WERI-Rb-1 (cell line): ENCODE data around the gene ITPRIP.

Experiments used
- DNase-seq: peaks from one replicate; pipeline ENCODE4 v3.0.0-alpha.2; 2020
- H3K27ac ChIP-seq: fragments of 250-450 bp; sonication (Bioruptor Pico); 2 replicates; pipeline ENCODE4 v1.5.1; 2020; ENCODE audit warnings: mild to moderate bottlenecking, moderate library complexity
- H3K27me3 ChIP-seq: fragments of 250-450 bp; sonication (Bioruptor Pico); 2 replicates; pipeline ENCODE4 v1.5.1; 2021; ENCODE audit warnings: mild to moderate bottlenecking, low read depth, moderate library complexity; ENCODE audit not compliant: insufficient read depth, severe bottlenecking
- H3K36me3 ChIP-seq: fragments of 250-450 bp; sonication (Bioruptor Pico); 2 replicates; pipeline ENCODE4 v1.5.1; 2020; ENCODE audit warnings: mild to moderate bottlenecking, moderate library complexity
- H3K4me3 ChIP-seq: 2 replicates; pipeline ENCODE4 v1.5.1; 2011; ENCODE audit warnings: low read depth, mild to moderate bottlenecking, control low read depth, low read length
- H3K9me3 ChIP-seq: fragments of 250-450 bp; sonication (Bioruptor Pico); 2 replicates; pipeline ENCODE4 v1.5.1; 2021; ENCODE audit warnings: mild to moderate bottlenecking, moderate library complexity; ENCODE audit not compliant: severe bottlenecking
- TF ChIP-seq, protein P1 (sequence below): IDR thresholded peaks from 2 replicates; pipeline ENCODE4 v1.5.1; 2011; ENCODE audit warnings: low read depth, mild to moderate bottlenecking, control low read depth, inconsistent platforms, low read length

The ITPRIP gene

DNA sequence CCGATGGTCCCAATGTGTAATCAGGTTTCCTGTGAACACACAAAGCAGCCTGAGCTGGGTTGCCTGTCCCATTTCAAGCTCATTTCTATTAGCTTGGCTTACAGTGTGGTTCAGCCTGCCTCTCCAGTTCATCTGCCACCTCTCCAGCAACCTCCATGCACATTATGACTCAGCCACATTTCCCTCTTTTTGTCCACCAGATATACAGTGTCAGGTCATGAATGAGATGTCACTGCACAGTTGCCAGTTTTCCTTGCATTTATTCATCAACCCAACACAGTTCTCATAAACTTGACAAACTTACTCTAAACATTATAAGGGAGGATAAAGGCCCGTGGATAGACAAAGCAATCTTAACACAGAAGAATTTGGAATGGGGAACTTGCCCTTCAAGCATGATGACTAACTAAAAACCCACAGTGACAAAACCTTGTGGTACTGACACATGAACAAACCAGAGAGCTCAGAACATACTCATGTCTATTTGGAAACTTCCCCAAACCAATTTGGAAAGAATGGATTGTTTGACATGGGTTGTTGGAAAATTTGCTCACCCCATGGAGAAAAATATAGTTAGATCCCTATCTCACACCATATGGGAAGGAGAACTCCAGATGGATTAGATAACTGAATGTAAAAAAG is 12.9 kb upstream of the ITPRIP start:
- no peak overlapping the region for H3K27ac ChIP-seq
- DNase-seq: no peak
- TF ChIP-seq, protein P1, sequence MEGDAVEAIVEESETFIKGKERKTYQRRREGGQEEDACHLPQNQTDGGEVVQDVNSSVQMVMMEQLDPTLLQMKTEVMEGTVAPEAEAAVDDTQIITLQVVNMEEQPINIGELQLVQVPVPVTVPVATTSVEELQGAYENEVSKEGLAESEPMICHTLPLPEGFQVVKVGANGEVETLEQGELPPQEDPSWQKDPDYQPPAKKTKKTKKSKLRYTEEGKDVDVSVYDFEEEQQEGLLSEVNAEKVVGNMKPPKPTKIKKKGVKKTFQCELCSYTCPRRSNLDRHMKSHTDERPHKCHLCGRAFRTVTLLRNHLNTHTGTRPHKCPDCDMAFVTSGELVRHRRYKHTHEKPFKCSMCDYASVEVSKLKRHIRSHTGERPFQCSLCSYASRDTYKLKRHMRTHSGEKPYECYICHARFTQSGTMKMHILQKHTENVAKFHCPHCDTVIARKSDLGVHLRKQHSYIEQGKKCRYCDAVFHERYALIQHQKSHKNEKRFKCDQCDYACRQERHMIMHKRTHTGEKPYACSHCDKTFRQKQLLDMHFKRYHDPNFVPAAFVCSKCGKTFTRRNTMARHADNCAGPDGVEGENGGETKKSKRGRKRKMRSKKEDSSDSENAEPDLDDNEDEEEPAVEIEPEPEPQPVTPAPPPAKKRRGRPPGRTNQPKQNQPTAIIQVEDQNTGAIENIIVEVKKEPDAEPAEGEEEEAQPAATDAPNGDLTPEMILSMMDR: no peak

GRCh38 chr10:104350127-104350635 is 11.9 kb upstream of the ITPRIP start:
- H3K4me3 ChIP-seq: no peak overlapping the region
- no peak overlapping the region for H3K27ac ChIP-seq
- no peaks in the 10 kb centered on the region for H3K27me3 ChIP-seq
- DNase-seq: no peak
- no peaks in the 10 kb centered on the region for H3K36me3 ChIP-seq
- TF ChIP-seq, protein P1: peak; percentile 37; the same call in 1 of the 2 replicates
- no peaks in the 10 kb centered on the region for H3K9me3 ChIP-seq

More for the DNA sequence above, 12.9 kb upstream of the ITPRIP start:
- Histone ChIP-seq H3K9me3 (no peaks in the 10 kb centered on the region), H3K4me3 (no peak overlapping the region), H3K36me3 (no peaks in the 10 kb centered on the region), H3K27me3 (no peaks in the 10 kb centered on the region)

- H3K4me3 ChIP-seq: no peak overlapping the region
- no peaks in the 10 kb centered on the region for H3K36me3 ChIP-seq
- no peak overlapping the region for H3K27ac ChIP-seq
- H3K9me3 ChIP-seq: no peaks in the 10 kb centered on the region
- TF ChIP-seq, protein P1: no peak
- DNase-seq: no peak
- H3K27me3 ChIP-seq: no peaks in the 10 kb centered on the region
Observed at GRCh38 chr10:104349623-104350126, 11.4 kb upstream of the ITPRIP start.

- Histone ChIP-seq H3K36me3 (no peaks in the 10 kb centered on the region), H3K4me3 (no peak overlapping the region), H3K27ac (no peak overlapping the region), H3K27me3 (no peaks in the 10 kb centered on the region), H3K9me3 (no peaks in the 10 kb centered on the region)
- TF ChIP-seq, protein P1: no peak
- DNase-seq: no peak
Observed at GRCh38 chr10:104348601-104349000, 10.3 kb upstream of the ITPRIP start.

- Histone ChIP-seq H3K27ac (no peak overlapping the region), H3K4me3 (no peak overlapping the region), H3K27me3 (no peaks in the 10 kb centered on the region), H3K36me3 (no peaks in the 10 kb centered on the region), H3K9me3 (no peaks in the 10 kb centered on the region)
- TF ChIP-seq, protein P1: no peak
- DNase-seq: no peak
Observed at GRCh38 chr10:104347295-104348045, 9.2 kb upstream of the ITPRIP start.
